H1 (cell line): ENCODE measurements around the gene SHH. TPM values are rescaled to one million over a fixed set of nuclear protein-coding genes. Genes with fewer than 3 reads are reported as not detected.

Experiments used
- BCL11A ChIP-seq, 2 experiments: IDR thresholded peaks; one replicate each; pipeline ENCODE4 v1.6.1; 2011; ENCODE audit warnings: low read depth in 2 of 2, low read length in 2 of 2, mild to moderate bottlenecking in 2 of 2
- CHD7 ChIP-seq: fragments of 300-600 bp; sonication (generic); IDR thresholded peaks from 2 replicates; pipeline ENCODE4 v1.7.1; 2012; ENCODE audit warnings: low read length, moderate library complexity, mild to moderate bottlenecking, inconsistent platforms; ENCODE audit not compliant: insufficient replicate concordance
- CREB1 ChIP-seq: IDR thresholded peaks from 2 replicates; pipeline ENCODE4 v1.6.1; 2012; ENCODE audit warnings: inconsistent platforms
- CTBP2 ChIP-seq: IDR thresholded peaks from 2 replicates; pipeline ENCODE4 v1.7.0; 2011; ENCODE audit warnings: borderline replicate concordance, mild to moderate bottlenecking, moderate library complexity, mixed read lengths, low read length; ENCODE audit not compliant: insufficient read depth, insufficient read length
- HDAC6 ChIP-seq: IDR thresholded peaks from one replicate; pipeline ENCODE4 v1.7.1; 2012; ENCODE audit warnings: low read depth, mild to moderate bottlenecking, inconsistent platforms, low read length, moderate library complexity
- KDM1A ChIP-seq: fragments of 200-600, 300-600 bp; sonication (generic); IDR thresholded peaks from 2 replicates; pipeline ENCODE4 v1.7.1; 2016; ENCODE audit warnings: mild to moderate bottlenecking, low read length, borderline replicate concordance
- KDM5A ChIP-seq: fragments of 200-600 bp; IDR thresholded peaks from 2 replicates; pipeline ENCODE4 v1.7.1; 2012; ENCODE audit warnings: mild to moderate bottlenecking, low read length, inconsistent platforms, mixed read lengths
- POLR2A ChIP-seq, 2 experiments: IDR thresholded peaks; 1 replicate in 1 of 2; 2 replicates in 1 of 2; pipeline ENCODE4 v1.6.1; 2011; ENCODE audit warnings: low read depth in 2 of 2, low read length in 2 of 2, mild to moderate bottlenecking in 2 of 2; ENCODE audit errors: control extremely low read depth in 1 of 2
- POU5F1 ChIP-seq: IDR thresholded peaks from 2 replicates; pipeline ENCODE4 v1.6.1; 2011; ENCODE audit warnings: low read depth, mild to moderate bottlenecking, low read length, moderate library complexity
- RXRA ChIP-seq: IDR thresholded peaks from 2 replicates; pipeline ENCODE4 v1.6.1; 2011; ENCODE audit warnings: low read depth, mild to moderate bottlenecking, low read length, moderate library complexity; ENCODE audit not compliant: insufficient read depth
- polyA plus RNA-seq, 7 experiments: library from polyadenylated mRNA; depleted of rRNA in 3 of 7; stranded (reverse) in 5 of 7; unstranded in 2 of 7; fragments of >200 nt in 5 of 7; fragments of 200-250 nt in 2 of 7; gene quantifications; 1 replicate in 5 of 7; 2 replicates in 1 of 7; 4 replicates in 1 of 7; pipeline versions ENCODE4 v1.2.1 to v1.2.3, GENCODE V29; 2011 to 2013; ENCODE audit warnings: missing spikeins in 2 of 7, mixed read lengths in 2 of 7
- total RNA-seq: library from RNA; stranded (reverse); fragmentation: NEBNext Ultra II Directional; extraction: Animal tissue kit (Norgen Biotek cat#: 25700); gene quantifications from 2 replicates; pipeline ENCODE4 v1.2.1, GENCODE V29; 2021

Gene SHH
- total and polyA plus RNA-seq, 2 of the 8 experiments (the other 6 are each of a cell fraction or from before 2014, with no cell fraction given) = not detected

- TF ChIP-seq RXRA (no peak), BCL11A (IDR thresholded peaks at IDR 0.05; ENCODE audit: low read depth in 2 of 2, low read length in 2 of 2) (no peak), CHD7 (no peak), POU5F1 (no peak), POLR2A (IDR thresholded peaks at IDR 0.05; ENCODE audit: control extremely low read depth in 1 of 2, low read depth in 2 of 2, low read length in 2 of 2) (no peak), CREB1 (no peak), KDM5A (no peak), KDM1A (no peak), CTBP2 (no peak), HDAC6 (no peak)
These were observed 31.3 kb upstream of the SHH start (continued) for GRCh38 chr7:155843426-155844018.
